Measurements from ENCODE around the gene POLH.
A peak's percentile ranks its signal among the peaks of the same experiment; 100 is the strongest.
"Not testable (repeated sequence)": the region's sequence is repeated elsewhere in the genome, so short reads cannot be mapped to it uniquely, and the experiment has no call there.

POLH gene

GRCh38 chr6:43644940-43645612, 69.1 kb downstream of the POLH start, which contains the start of gene RSPH9:
RSPH9 (plus strand) TSS chr6:43645036; CDS start chr6:43645099, 63 bp downstream.
- H3K27ac ChIP-seq: peak within 1 kb of the TSS; percentile 57
- no peak within 1 kb of the TSS for H3K9ac ChIP-seq
- H3K79me2 ChIP-seq: no peaks in the 10 kb centered on the region
- H3K27me3 ChIP-seq (ENCODE audit: control insufficient read depth, insufficient read depth, low read length): no peaks in the 10 kb centered on the region
- no peak for TF ChIP-seq CTCF (IDR thresholded peaks at IDR 0.05)
- no peaks in the 10 kb centered on the region for H3K4me1 ChIP-seq
- H3K36me3 ChIP-seq (ENCODE audit: control insufficient read depth, insufficient read depth, low read length): no peaks in the 10 kb centered on the region
- no peaks in the 10 kb centered on the region for H3K9me3 ChIP-seq (ENCODE audit: control insufficient read depth, low read length)
- H3K4me2 ChIP-seq (ENCODE audit: low read length): peak within 1 kb of the TSS; percentile 94
- H2AFZ ChIP-seq: peak within 1 kb of the TSS; percentile 87
- peak within 1 kb of the TSS; percentile 45 for H3K4me3 ChIP-seq (ENCODE audit: low read depth, low read length)

DNA sequence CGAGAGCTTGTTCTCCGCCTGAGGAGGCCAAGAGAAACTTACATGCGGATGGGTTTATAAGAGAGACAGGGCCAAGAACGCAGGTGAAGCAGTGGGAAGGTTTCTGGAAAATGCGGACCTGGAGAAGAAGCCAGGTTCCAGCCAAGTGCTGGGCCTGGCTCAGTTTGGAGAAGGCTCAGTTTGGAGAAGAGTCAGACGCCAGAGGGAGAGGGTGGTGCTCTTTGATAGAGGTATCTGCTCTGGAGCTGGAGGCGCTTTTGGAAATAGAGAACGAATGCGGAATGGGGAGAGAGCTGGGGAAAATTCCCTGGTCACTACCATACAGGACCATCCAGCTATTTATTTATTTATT, 69.6 kb downstream of the POLH start:
- Histone ChIP-seq H3K4me2 (ENCODE audit: low read length) (peak overlapping the region; percentile 94), H3K4me3 (ENCODE audit: low read depth, low read length) (peak overlapping the region; percentile 33), H3K27ac (peak overlapping the region; percentile 37), H3K79me2 (no peaks in the 10 kb centered on the region), H3K9ac (no peak overlapping the region), H3K4me1 (no peaks in the 10 kb centered on the region), H3K36me3 (ENCODE audit: control insufficient read depth, insufficient read depth, low read length) (no peaks in the 10 kb centered on the region), H3K9me3 (ENCODE audit: control insufficient read depth, low read length) (no peaks in the 10 kb centered on the region), H3K27me3 (ENCODE audit: control insufficient read depth, insufficient read depth, low read length) (no peaks in the 10 kb centered on the region), H2AFZ (peak overlapping the region; percentile 87)
- no peak for TF ChIP-seq CTCF (IDR thresholded peaks at IDR 0.05)

DNA sequence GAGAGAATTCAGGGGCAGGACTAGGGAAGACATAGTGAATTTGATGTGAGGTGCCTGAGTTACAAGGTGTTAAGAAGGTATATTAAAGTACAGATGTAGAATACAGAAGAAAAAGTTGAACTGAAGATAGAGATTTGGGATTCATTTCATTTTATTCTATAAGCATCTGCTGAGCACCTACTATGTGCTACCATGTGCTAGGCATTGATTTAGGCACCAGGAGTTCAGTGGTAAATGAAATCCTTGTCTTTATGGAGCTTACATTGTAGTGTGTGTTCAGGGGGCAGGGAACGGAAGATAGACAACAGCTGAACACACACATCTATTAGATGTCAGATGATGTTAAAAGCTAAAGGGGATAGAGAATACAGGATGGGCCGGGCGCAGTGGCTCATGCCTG, 71.6 kb downstream of the POLH start:
- no peak overlapping the region for H3K4me3 ChIP-seq (ENCODE audit: low read depth, low read length)
- no peak overlapping the region for H3K9ac ChIP-seq
- H3K36me3 ChIP-seq (ENCODE audit: control insufficient read depth, insufficient read depth, low read length): no peaks in the 10 kb centered on the region
- H3K4me1 ChIP-seq: no peaks in the 10 kb centered on the region
- no peak overlapping the region for H3K27ac ChIP-seq
- no peaks in the 10 kb centered on the region for H3K9me3 ChIP-seq (ENCODE audit: control insufficient read depth, low read length)
- no peak for TF ChIP-seq CTCF (IDR thresholded peaks at IDR 0.05)
- H3K4me2 ChIP-seq (ENCODE audit: low read length): no peak overlapping the region
- no peaks in the 10 kb centered on the region for H3K27me3 ChIP-seq (ENCODE audit: control insufficient read depth, insufficient read depth, low read length)
- no peaks in the 10 kb centered on the region for H3K79me2 ChIP-seq
- H2AFZ ChIP-seq: no peak overlapping the region

- H3K9me3 ChIP-seq (ENCODE audit: control insufficient read depth, low read length): no peaks in the 10 kb centered on the region
- no peak for TF ChIP-seq CTCF (IDR thresholded peaks at IDR 0.05)
- H2AFZ ChIP-seq: no peak overlapping the region
- no peak overlapping the region for H3K4me3 ChIP-seq (ENCODE audit: low read depth, low read length)
- H3K4me1 ChIP-seq: no peaks in the 10 kb centered on the region
- H3K79me2 ChIP-seq: no peaks in the 10 kb centered on the region
- H3K36me3 ChIP-seq (ENCODE audit: control insufficient read depth, insufficient read depth, low read length): no peaks in the 10 kb centered on the region
- no peak overlapping the region for H3K4me2 ChIP-seq (ENCODE audit: low read length)
- H3K27me3 ChIP-seq (ENCODE audit: control insufficient read depth, insufficient read depth, low read length): no peaks in the 10 kb centered on the region
- H3K27ac ChIP-seq: no peak overlapping the region
- H3K9ac ChIP-seq: no peak overlapping the region
These were observed 72.3 kb downstream of the POLH start for GRCh38 chr6:43648248-43648647.

DNA sequence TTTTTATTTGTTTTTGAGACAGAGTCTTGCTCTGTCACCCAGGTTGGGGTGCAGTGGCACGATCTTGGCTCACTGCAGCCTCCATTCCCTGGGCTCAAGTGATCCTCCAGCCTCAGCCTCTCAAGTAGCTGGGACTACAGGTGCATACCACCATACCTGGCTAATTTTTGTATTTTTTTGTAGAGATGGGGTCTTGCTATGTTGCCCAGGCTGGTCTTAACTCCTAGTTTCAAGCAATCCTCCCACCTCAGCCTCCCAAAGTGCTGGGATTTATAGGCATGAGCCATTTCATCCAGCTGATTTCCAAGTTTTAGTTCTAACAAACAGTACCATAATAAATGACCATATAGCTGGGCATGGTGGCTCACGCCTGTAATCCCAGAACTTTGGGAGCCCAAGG, 76.8 kb downstream of the POLH start:
- H3K27ac ChIP-seq; H3K4me2 ChIP-seq (ENCODE audit: low read length); H2AFZ ChIP-seq; H3K9me3 ChIP-seq (ENCODE audit: control insufficient read depth, low read length); H3K27me3 ChIP-seq (ENCODE audit: control insufficient read depth, insufficient read depth, low read length); H3K4me3 ChIP-seq (ENCODE audit: low read depth, low read length); H3K4me1 ChIP-seq; H3K9ac ChIP-seq; H3K36me3 ChIP-seq (ENCODE audit: control insufficient read depth, insufficient read depth, low read length); H3K79me2 ChIP-seq: not testable (repeated sequence)
